GM12891 (cell line): ENCODE data around the gene TMA7B.

Source experiments
- DNase-seq: peaks from one replicate; pipeline ENCODE4 v3.0.0; 2011; ENCODE audit warnings: low spot score; ENCODE audit not compliant: insufficient read length
- FAIRE-seq: peaks from 2 replicates; lab custom pipeline; 2011; peaks lifted over from hg19 to GRCh38; lab: Jason Lieb, UNC
- PAX5 ChIP-seq: IDR thresholded peaks from 2 replicates; pipeline ENCODE4 v1.6.1; 2011; ENCODE audit warnings: low read length, moderate library complexity, mild to moderate bottlenecking; ENCODE audit not compliant: insufficient read depth, severe bottlenecking
- POLR2A ChIP-seq: IDR thresholded peaks from 2 replicates; pipeline ENCODE4 v1.6.1; 2011; ENCODE audit warnings: low read depth, low read length, control low read depth
- POLR2AphosphoS5 ChIP-seq: IDR thresholded peaks from 2 replicates; pipeline ENCODE4 v1.6.1; 2011; ENCODE audit warnings: low read depth, low read length, control low read depth
- POU2F2 ChIP-seq: IDR thresholded peaks from 2 replicates; pipeline ENCODE4 v1.6.1; 2011; ENCODE audit warnings: low read depth, mild to moderate bottlenecking, control low read depth, low read length, moderate library complexity
- SPI1 ChIP-seq: IDR thresholded peaks from 2 replicates; pipeline ENCODE4 v1.6.1; 2011; ENCODE audit warnings: low read depth, low read length, control low read depth
- TAF1 ChIP-seq: IDR thresholded peaks from 2 replicates; pipeline ENCODE4 v1.6.1; 2011; ENCODE audit warnings: low read depth, low read length, control low read depth

The TMA7B gene

DNA sequence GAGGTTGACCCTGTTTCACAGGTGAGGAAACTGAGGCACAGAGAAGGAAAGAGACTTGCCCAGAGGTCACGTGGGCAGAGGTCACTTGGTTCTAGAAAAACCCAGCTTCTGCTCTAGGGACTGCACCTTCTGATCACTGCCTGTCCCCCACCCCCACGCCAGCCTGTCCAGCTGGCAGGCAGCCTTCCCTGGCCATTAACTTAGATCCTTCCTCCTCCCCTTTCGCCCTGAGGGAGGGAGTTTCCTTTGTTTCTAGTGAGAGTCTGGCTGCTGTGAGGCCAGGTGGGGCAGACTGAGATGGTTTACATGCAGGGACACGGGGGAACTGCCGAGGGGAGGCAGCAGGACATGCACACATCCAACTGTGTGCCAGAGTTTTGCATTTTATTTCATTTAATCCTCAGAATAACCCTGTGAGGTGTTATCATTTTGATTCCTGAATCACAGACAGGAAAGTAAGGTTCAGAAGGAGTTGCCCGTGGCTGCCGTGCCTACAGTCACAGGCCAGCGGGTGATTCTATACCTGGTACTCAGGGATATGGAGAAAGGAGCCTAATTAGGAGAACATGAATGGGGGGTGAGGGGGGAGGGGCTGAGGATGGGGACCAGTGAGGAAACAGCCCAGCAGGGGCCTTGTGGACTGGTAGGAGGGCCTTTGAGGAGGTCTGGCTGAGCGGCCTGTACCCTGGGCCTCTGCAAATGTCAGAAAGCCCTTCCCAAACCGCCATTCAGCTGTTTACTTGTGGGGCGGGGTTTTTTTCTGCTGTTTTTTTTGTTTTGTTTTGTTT, 37.9 kb downstream of the TMA7B start:
- FAIRE-seq (no peak), DNase-seq (no peak)
- TF ChIP-seq SPI1: no peak
- TF ChIP-seq POLR2A: no peak
- no peak for TF ChIP-seq POU2F2
- no peak for TF ChIP-seq TAF1
- TF ChIP-seq POLR2AphosphoS5: no peak
- TF ChIP-seq PAX5: no peak

DNA sequence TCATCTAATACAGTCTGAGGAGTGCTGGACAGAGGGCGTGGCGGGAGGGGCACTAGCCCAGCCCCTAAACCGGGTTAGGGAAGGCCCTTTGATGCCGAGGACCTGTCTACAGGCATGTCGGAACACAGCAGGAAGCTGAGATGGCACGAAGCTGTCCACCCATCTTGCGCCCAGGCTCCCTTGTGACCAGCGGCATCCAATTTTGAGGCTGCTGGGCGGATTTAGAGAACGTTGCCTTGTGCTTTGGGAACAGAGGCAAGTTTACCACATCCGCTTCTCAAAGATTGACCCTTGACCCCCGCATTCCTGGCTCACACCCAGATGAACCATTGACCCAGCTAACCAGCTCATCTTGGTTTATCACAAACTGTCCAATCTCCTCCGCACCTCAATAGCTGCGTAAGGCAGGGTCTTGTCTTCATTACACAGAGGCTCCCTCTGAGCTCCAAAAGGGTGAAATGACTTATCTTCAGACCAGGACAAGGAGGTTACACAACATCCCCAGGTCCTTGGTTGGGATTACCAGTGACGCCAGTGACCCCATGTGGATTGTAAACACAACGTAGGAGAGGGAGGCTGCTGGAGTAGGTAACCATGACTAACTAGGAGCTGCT, 39.1 kb downstream of the TMA7B start:
- TF ChIP-seq POLR2AphosphoS5 (no peak), SPI1 (no peak), TAF1 (no peak), PAX5 (no peak), POU2F2 (no peak), POLR2A (no peak)
- DNase-seq (no peak), FAIRE-seq (peak; percentile 40)

DNA sequence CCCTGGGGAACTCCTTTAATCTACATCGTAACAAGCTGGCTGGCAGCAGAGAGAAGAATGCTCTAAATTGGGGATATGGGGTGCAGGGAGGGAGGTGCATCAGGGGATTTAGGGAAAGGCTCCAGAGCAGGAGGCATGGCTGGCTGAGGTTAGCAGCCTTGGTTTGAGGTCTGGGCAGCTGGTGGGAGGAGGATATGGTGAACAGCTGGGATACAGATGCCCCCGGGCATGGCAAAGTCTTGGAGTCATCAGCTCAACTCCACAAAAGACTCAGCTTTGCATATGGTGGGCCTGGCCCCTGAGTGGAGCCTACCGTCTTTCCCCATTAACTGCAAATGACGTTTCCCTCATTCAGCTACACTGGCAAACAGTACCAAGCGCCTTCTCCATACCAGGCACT, 40.0 kb downstream of the TMA7B start:
- FAIRE-seq: no peak
- TF ChIP-seq POLR2A: no peak
- TF ChIP-seq SPI1: no peak
- no peak for TF ChIP-seq POU2F2
- no peak for TF ChIP-seq POLR2AphosphoS5
- no peak for TF ChIP-seq PAX5
- no peak for TF ChIP-seq TAF1
- DNase-seq: no peak

DNA sequence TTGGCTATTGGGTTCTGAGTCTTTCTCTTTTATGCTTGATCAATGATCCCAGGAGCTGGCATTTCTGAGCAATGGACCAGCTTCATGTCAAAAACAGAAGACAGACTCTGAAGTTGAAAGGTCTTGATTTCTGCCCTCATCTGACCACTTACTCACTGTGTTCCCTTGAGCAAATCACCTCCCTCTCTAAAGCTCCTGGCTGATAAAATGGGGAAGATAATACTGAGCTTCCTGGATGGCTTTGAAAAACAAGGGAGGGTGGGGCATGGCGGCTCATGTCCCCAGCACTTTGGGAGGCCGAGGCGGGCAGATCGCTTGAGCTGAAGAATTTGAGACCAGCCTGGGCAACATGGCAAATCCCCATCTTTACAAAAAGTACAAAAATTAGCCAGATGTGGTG, 40.9 kb downstream of the TMA7B start:
- TF ChIP-seq POLR2A: no peak
- FAIRE-seq (no peak), DNase-seq (no peak)

DNA sequence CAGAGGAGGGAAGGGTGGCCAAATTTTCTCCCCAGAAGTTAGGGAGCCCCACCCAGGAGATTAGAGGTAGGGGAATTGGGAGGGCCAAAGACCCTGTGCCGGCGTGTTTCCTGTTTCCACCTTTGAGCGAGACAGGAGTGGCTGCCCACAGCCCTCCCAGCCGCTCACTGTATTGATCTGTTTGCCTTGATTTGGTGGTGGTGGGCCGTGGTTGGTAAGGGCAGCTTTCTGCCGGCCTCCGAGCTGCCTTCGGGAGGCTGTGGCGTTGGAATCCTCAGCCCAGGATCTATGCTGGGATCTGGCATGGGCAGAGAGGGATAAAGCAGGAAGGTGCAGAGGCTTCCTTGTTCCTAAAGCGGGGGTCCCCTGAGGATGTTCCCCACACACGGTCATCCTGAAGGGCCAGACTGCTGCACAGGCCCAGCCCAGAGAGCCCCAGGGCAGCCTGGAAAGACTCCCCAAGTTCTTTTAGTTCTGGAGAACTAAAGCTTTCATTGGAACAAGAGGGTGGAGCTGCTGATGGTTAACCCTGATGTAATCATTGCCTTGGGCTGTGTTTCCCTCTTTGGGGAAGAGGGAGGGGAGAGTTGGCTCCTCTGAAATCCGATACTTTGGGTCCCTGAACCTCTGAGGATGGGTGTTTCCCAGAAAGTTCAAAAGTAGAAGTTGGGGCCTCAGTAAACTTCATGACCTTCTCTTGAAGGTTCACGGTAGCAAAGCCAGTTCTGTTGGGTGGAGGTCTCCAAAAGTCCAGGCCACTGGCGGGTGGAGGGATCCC, 41.8 kb downstream of the TMA7B start:
- TF ChIP-seq PAX5 (no peak), TAF1 (no peak), SPI1 (no peak), POLR2A (no peak), POU2F2 (no peak), POLR2AphosphoS5 (no peak)
- DNase-seq: no peak
- no peak for FAIRE-seq

DNA sequence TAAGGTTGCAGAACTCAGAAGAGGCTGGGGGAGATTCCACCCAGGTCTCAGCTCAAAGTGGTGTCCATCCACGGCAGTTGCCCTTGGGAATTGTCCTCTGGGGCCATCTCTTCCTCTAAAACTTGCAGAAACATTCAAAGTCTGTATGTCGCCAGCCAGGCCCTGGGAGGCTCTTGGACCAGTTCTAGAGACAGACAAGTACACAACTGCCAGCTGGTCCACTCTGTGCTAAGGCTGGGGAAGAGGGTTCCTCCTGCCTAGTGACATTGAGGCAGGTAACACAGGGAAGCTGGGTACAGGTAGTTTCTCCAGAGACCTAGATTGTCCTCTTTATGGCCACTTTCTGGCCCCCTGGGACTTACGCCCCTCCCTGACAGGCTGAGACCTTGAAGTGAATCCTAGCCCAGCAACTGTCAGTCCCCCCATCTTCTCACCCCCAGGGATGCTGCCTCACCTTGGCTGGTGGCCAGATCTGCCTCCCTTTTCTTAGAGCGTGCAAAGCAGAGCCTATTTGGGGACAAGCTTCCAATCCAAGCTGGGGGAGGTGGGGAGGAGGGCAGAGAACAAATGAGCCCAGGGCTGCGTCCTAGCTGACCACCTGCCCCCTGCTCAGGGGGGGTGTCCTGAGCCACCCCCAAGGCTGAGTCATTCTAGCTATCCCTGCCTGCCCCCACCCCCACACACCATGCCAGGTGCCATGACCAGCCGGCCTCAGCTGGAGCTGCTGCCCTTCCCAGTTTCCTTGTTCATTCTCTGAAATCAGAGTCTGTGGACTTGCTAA, 42.9 kb downstream of the TMA7B start:
- no peak for TF ChIP-seq TAF1
- no peak for TF ChIP-seq SPI1
- FAIRE-seq (no peak), DNase-seq (no peak)

DNA sequence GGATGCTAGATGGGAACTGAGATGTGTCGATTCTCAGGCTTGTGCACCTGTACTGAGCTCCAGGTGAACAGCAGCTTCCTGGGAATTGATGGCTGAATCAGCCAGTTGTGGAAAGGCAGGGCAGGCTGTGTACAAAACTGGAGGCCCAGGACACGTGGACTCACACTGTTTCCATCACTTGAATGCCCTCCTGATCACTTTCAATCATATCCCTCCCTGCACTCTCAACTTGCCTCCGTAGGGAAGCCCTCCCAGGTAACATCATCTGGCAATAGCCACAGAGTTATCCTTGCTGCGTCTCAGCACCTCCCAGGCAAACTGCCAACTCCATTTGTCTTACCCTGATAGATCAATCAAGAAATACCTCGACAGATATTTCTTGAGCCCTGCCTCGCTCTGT, 44.6 kb downstream of the TMA7B start:
- TF ChIP-seq SPI1: no peak
- no peak for TF ChIP-seq PAX5
- no peak for TF ChIP-seq POLR2A
- no peak for TF ChIP-seq TAF1
- no peak for TF ChIP-seq POLR2AphosphoS5
- TF ChIP-seq POU2F2: no peak
- no peak for FAIRE-seq
- no peak for DNase-seq

DNA sequence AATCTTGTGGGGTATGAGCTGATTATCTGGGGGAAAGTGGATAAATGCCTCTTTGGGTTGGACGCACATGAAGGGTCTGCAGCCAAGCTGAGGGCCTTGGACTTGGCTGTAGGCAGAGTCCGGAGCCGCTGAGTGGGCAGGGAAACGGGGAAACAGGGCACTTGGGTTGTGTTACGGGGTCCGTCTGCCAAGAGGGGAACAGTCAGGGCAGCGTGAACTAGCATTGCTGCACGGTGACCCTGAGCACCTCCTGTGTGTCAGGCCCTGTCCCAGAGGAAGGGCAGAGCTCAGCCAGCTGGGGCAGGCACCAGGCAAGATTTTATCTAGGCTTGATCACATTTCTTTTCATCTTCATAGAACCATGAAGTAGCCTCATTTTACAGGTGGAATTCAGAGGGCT, 46.4 kb downstream of the TMA7B start:
- DNase-seq: no peak
- no peak for FAIRE-seq
- TF ChIP-seq TAF1 (no peak), POLR2A (no peak), SPI1 (no peak), POLR2AphosphoS5 (no peak)

DNA sequence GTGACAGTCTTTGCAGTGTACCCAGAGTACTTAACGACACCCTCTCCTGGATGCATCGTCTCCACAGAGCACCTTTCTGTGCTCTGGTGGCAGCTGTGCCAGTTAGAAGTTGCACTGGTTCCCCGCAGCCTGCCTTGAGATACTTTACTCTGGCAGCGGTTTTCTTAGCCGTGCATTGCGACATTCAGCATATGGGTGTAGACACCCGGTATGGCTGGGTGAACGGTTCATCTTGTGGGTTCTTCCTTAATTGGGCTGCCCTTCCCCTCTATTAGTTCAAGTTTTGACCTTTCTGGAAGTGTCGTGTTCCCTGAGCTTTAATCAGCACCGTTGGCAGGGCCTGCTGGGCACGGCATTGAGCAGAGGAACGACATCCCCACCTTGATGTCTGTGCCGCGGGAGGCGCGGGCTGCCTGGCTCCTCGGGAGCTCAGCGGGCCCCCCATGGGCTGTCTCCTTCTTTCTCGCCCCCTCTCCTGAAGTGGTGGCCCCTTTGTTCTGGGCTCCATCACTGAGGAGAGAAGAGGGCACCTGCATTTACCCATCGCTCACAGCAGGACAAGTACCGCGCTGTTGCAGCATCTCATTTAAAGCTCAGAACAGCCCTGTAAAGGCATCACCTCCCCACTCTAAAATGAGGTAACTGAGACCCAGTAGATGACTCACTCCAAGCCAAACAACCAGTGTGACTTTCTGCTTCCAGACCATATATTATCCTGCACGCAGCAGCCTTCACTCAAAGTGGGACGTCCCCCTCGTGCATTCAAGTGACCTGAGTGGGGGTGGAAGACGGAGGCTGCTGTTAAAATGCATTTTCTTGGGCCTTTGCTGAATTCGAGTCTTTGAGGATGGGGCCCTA, 47.9 kb downstream of the TMA7B start:
- FAIRE-seq: no peak
- TF ChIP-seq SPI1: no peak
- no peak for TF ChIP-seq PAX5
- TF ChIP-seq TAF1: no peak
- no peak for TF ChIP-seq POLR2AphosphoS5
- no peak for TF ChIP-seq POLR2A
- TF ChIP-seq POU2F2: no peak

More for the DNA sequence above, 47.9 kb downstream of the TMA7B start:
- no peak for DNase-seq
